Thymus (tissue), 11 donors: ENCODE data around the gene TMEM198. TPM values are rescaled to one million over a fixed set of nuclear protein-coding genes. Genes with fewer than 3 reads are reported as not detected.

Source experiments
- DNase-seq, 9 donors: peaks; one replicate each; pipeline ENCODE4 v3.0.0-alpha.2; 2013; ENCODE audit warnings: low spot score in 9 of 9, low read depth in 6 of 9, missing footprints in 1 of 9
- H3K27ac ChIP-seq, 2 donors: one replicate each; pipeline ENCODE4 v1.5.1; 2013; ENCODE audit warnings: control low read depth in 1 of 2, low read depth in 1 of 2, low read length in 1 of 2, mild to moderate bottlenecking in 1 of 2, moderate library complexity in 1 of 2
- H3K27me3 ChIP-seq, 2 donors: one replicate each; pipeline ENCODE4 v1.5.1; 2013; ENCODE audit warnings: low read length in 1 of 2; ENCODE audit not compliant: control insufficient read depth in 2 of 2, insufficient read depth in 1 of 2
- H3K36me3 ChIP-seq, 2 donors: one replicate each; pipeline ENCODE4 v1.5.1; 2013; ENCODE audit warnings: low read length in 1 of 2, mild to moderate bottlenecking in 1 of 2, moderate library complexity in 1 of 2; ENCODE audit not compliant: control insufficient read depth in 2 of 2, insufficient read depth in 2 of 2
- H3K4me1 ChIP-seq, 2 donors: one replicate each; pipeline ENCODE4 v1.5.1; 2013; ENCODE audit warnings: low read length in 2 of 2; ENCODE audit not compliant: control insufficient read depth in 2 of 2, insufficient read depth in 2 of 2
- H3K4me3 ChIP-seq, 2 donors: one replicate each; pipeline ENCODE4 v1.5.1; 2013; ENCODE audit warnings: low read length in 2 of 2, control low read depth in 1 of 2, mild to moderate bottlenecking in 1 of 2
- H3K9me3 ChIP-seq, 2 donors: one replicate each; pipeline ENCODE4 v1.5.1; 2013; ENCODE audit warnings: low read length in 1 of 2, mild to moderate bottlenecking in 1 of 2; ENCODE audit not compliant: control insufficient read depth in 2 of 2, insufficient read depth in 1 of 2
- WGBS: extraction: QIAGEN DNeasy Blood & Tissue Kit; methylation state at CpG from one replicate; pipeline ENCODE4 v1.1.7; 2013; 5-methylcytosine and 5-hydroxymethylcytosine counted together
- polyA plus RNA-seq: library from polyadenylated mRNA; stranded (reverse); fragments of 200-250 nt; gene quantifications from one replicate; pipeline ENCODE4 v1.2.3, GENCODE V29; 2013
- total RNA-seq: library from RNA; stranded (reverse); fragments of 120-200 nt; gene quantifications from one replicate; pipeline ENCODE4 v1.2.4, GENCODE V29; 2013
- donor health status: healthy.

The TMEM198 gene
- total and polyA plus RNA-seq, 2 donors, result 0.52 to 3.7 TPM

DNA sequence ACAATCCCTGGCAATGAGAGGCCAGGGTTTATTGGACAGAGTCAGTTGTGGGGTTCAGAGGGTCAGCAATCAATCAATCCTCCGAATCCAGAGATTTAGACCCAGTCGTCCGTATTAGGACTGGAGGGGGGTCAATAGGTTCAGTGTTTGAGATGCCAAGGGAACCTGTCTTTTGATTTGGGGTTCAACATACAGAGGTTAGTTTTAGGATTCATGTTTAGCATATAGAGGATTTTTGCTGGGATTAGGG lies 44.8 kb upstream of the TMEM198 start:
- Histone ChIP-seq H3K36me3 (peaks cover 0 to 2% of the 10 kb centered on the region in 2 donors), H3K4me1 (peaks cover 9 to 39% of the 10 kb centered on the region in 2 donors), H3K27ac (peak overlapping the region in 1 of 2 donors; percentile 47), H3K27me3 (peaks cover 34 to 46% of the 10 kb centered on the region in 2 donors), H3K9me3 (peaks cover 0 to 16% of the 10 kb centered on the region in 2 donors), H3K4me3 (peak overlapping the region; percentile 56 to 74)
- WGBS, result under 1% methylated on average over 3 of the region's 3 CpGs
- no peak for DNase-seq

GRCh38 chr2:219499555-219499954 lies 44.3 kb upstream of the TMEM198 start:
- H3K4me3 ChIP-seq, result peak overlapping the region in 1 of 2 donors; percentile 74
- no peak for DNase-seq
- peaks cover 9 to 39% of the 10 kb centered on the region in 2 donors for H3K4me1 ChIP-seq
- H3K27me3 ChIP-seq, result peaks cover 34 to 41% of the 10 kb centered on the region in 2 donors
- H3K27ac ChIP-seq, result no peak overlapping the region
- H3K36me3 ChIP-seq, result peaks cover 0 to 3% of the 10 kb centered on the region in 2 donors
- WGBS, result 94% methylated on average over 1 of the region's 1 CpG
- H3K9me3 ChIP-seq, result peaks cover 0 to 16% of the 10 kb centered on the region in 2 donors

DNA sequence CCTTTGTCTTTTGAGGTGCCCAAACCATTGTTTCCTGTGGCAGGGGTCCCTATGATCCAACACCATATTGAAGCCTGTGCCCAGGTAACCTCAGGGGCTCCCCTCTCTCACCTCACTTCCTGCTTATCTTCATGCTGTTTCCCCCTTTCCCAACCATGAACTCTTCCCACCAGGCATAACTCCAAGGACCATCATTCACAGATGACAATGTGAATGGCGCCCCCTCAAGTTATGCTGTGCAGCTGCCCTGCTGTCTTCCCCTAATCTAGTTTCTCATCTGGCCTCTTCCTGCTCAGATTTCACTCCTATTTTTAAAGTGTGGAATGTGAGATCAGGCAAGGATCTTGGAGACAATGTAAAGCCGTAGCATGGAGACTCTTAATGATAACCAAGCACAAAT lies 43.7 kb upstream of the TMEM198 start:
- DNase-seq, result no peak
- no peak overlapping the region for H3K4me3 ChIP-seq
- H3K4me1 ChIP-seq, result peaks cover 9 to 39% of the 10 kb centered on the region in 2 donors
- H3K9me3 ChIP-seq, result peaks cover 0 to 16% of the 10 kb centered on the region in 2 donors
- peaks cover 30 to 35% of the 10 kb centered on the region in 2 donors for H3K27me3 ChIP-seq
- 97% methylated on average over 2 of the region's 2 CpGs for WGBS
- H3K27ac ChIP-seq, result no peak overlapping the region
- peaks cover under 1 to 3% of the 10 kb centered on the region in 2 donors for H3K36me3 ChIP-seq

- Histone ChIP-seq H3K4me1 (peaks cover 9 to 26% of the 10 kb centered on the region in 2 donors), H3K9me3 (peaks cover 0 to 16% of the 10 kb centered on the region in 2 donors), H3K27me3 (peaks cover 14 to 18% of the 10 kb centered on the region in 2 donors), H3K4me3 (no peak overlapping the region), H3K36me3 (peaks cover 3 to 17% of the 10 kb centered on the region in 2 donors), H3K27ac (no peak overlapping the region)
- 96% methylated on average over 14 of the region's 14 CpGs for WGBS
- no peak for DNase-seq
Observed at GRCh38 chr2:219501849-219502248, 42.0 kb upstream of the TMEM198 start.

- Histone ChIP-seq H3K27me3 (peaks cover 6 to 10% of the 10 kb centered on the region in 2 donors), H3K36me3 (peaks cover 3 to 23% of the 10 kb centered on the region in 2 donors), H3K4me1 (peaks cover 6 to 23% of the 10 kb centered on the region in 2 donors), H3K4me3 (no peak overlapping the region), H3K27ac (no peak overlapping the region), H3K9me3 (peaks cover 0 to 10% of the 10 kb centered on the region in 2 donors)
- DNase-seq, result no peak
Observed at GRCh38 chr2:219502618-219503017, 41.2 kb upstream of the TMEM198 start.

- H3K27me3 ChIP-seq, result peaks cover 8 to 27% of the 10 kb centered on the region in 2 donors
- peaks cover 1 to 6% of the 10 kb centered on the region in 2 donors for H3K9me3 ChIP-seq
- 96% methylated on average over 9 of the region's 9 CpGs for WGBS
- H3K27ac ChIP-seq, result no peak overlapping the region
- peaks cover 0 to 16% of the 10 kb centered on the region in 2 donors for H3K4me1 ChIP-seq
- H3K4me3 ChIP-seq, result no peak overlapping the region
- H3K36me3 ChIP-seq, result peaks cover 3 to 23% of the 10 kb centered on the region in 2 donors
- no peak for DNase-seq
Observed at GRCh38 chr2:219505585-219505984, 38.2 kb upstream of the TMEM198 start.

DNA sequence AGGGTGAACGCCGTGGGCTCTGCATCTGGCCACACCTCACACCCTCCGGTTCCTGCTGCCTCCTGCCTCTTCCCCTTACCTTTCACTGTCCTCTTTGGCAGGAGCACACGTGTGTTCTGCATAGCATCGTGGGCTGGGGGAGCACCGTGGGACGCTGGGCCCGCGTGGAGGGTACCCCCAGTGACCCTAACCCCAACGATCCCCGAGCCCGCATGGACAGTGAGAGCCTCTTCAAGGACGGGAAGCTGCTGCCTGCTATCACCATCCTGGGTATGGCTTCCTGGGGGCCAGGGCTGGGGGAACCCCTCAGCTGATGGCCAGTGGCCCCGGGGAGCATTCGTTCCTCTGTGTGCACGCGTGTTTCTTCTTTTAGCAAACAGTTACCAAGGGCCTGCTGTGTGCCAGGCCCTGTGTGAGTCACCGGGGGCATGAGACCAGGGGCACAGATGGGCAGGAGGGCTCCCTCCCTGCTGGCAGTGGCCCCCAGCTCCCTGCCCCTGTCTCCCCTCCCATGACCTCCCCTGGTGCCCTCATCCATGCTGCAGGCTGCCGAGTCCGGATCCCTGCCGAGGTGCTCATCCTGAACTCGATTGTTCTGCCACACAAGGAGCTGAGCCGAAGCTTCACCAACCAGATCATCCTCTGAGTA lies 37.6 kb upstream of the TMEM198 start:
- H3K36me3 ChIP-seq, result peaks cover 3 to 23% of the 10 kb centered on the region in 2 donors
- peaks cover 15 to 34% of the 10 kb centered on the region in 2 donors for H3K27me3 ChIP-seq
- H3K9me3 ChIP-seq, result peaks cover 2 to 7% of the 10 kb centered on the region in 2 donors
- H3K4me3 ChIP-seq, result no peak overlapping the region
- no peak for DNase-seq
- no peak overlapping the region for H3K27ac ChIP-seq
- peaks cover 0 to 16% of the 10 kb centered on the region in 2 donors for H3K4me1 ChIP-seq
- WGBS, result 97% methylated on average over 23 of the region's 23 CpGs

GRCh38 chr2:219506802-219507526 lies 36.9 kb upstream of the TMEM198 start:
- H3K4me1 ChIP-seq, result peaks cover 0 to 16% of the 10 kb centered on the region in 2 donors
- peaks cover 2 to 7% of the 10 kb centered on the region in 2 donors for H3K9me3 ChIP-seq
- peaks cover 3 to 23% of the 10 kb centered on the region in 2 donors for H3K36me3 ChIP-seq
- 94% methylated on average over 17 of the region's 17 CpGs for WGBS
- DNase-seq, result no peak
- peaks cover 21 to 40% of the 10 kb centered on the region in 2 donors for H3K27me3 ChIP-seq
- H3K27ac ChIP-seq, result no peak overlapping the region
- H3K4me3 ChIP-seq, result no peak overlapping the region
